Peyer's patch (tissue), 4 donors: ENCODE measurements around the gene ATG4D. TPM values are rescaled to one million over a fixed set of nuclear protein-coding genes. Genes with fewer than 3 reads are reported as not detected.
"Not testable (repeated sequence)": the region's sequence is repeated elsewhere in the genome, so short reads cannot be mapped to it uniquely, and the experiment has no call there.

Experiments used
- DNase-seq, 3 donors: peaks; one replicate each; pipeline ENCODE4 v3.0.0-alpha.2; 2017 to 2019
- H3K27ac ChIP-seq, 4 donors: fragments of 200-600 bp; sonication (generic); one replicate each; pipeline ENCODE4 v1.5.1; 2016 to 2019
- H3K27me3 ChIP-seq, 2 donors: fragments of 200-600 bp; sonication (generic); one replicate each; pipeline ENCODE4 v1.5.1; 2019
- H3K36me3 ChIP-seq, 3 donors: fragments of 200-600 bp; sonication (generic); one replicate each; pipeline ENCODE4 v1.5.1; 2016 to 2019
- H3K4me1 ChIP-seq, 4 donors: fragments of 200-600 bp; sonication (generic); one replicate each; pipeline ENCODE4 v1.5.1; 2016 to 2019
- H3K4me3 ChIP-seq, 4 donors: fragments of 200-600 bp; sonication (generic); 1 replicate in 3 of 4; 2 replicates in 1 of 4; pipeline ENCODE4 v1.5.1; 2016 to 2019; ENCODE audit warnings: mild to moderate bottlenecking in 1 of 4
- H3K9me3 ChIP-seq, 4 donors: fragments of 200-600 bp; sonication (generic); one replicate each; pipeline ENCODE4 v1.5.1; 2016 to 2019; ENCODE audit warnings: mild to moderate bottlenecking in 1 of 4
- POLR2A ChIP-seq, 2 donors: fragments of 450-650 bp; IDR thresholded peaks; one replicate each; pipeline ENCODE4 v1.5.1; 2017; ENCODE audit warnings: antibody characterized with exemption in 2 of 2, mild to moderate bottlenecking in 2 of 2, moderate library complexity in 2 of 2
- total RNA-seq, 4 donors: library from RNA; depleted of rRNA; stranded (reverse); fragments of >200 nt; gene quantifications; one replicate each; pipeline ENCODE4 v1.1.0, GENCODE V29; 2016
- TF ChIP-seq, protein P1 (sequence below), 6 experiments: fragments of 450-650 bp in 4 of 6; fragments of 200-600 bp in 2 of 6; sonication (generic) in 1 of 6; IDR thresholded peaks; one replicate each; pipeline ENCODE4 v1.5.1; 2017 to 2019; ENCODE audit warnings: antibody characterized with exemption in 6 of 6, mild to moderate bottlenecking in 3 of 6, moderate library complexity in 1 of 6

The ATG4D gene
- total RNA-seq, 4 donors from 2014 or later = 36.3 to 169 (median 150) TPM

DNA sequence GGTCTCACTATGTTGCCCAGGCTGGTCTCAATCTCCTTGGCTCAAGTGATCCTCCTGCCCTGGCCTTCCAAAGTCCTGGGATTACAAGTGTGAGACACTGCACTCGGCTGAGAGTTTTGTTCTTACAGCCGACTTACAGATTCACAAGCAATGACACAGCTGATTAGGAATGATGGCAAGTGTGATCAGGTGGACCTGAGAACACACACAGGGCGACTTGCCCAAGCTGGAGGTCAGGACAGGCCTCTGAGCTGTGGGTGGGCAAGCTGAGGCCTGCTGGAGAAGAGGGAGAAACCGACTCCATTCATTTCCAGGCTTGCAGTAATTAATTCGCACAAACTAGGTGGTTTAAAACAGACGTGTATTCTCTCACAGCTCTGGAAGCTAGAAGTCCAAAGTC is 8.1 kb upstream of the ATG4D start:
- Histone ChIP-seq H3K36me3 (no peaks in the 10 kb centered on the region), H3K27me3 (no peaks in the 10 kb centered on the region), H3K9me3 (no peaks in the 10 kb centered on the region), H3K4me1 (no peaks in the 10 kb centered on the region), H3K27ac (no peak overlapping the region), H3K4me3 (no peak overlapping the region)
- TF ChIP-seq POLR2A (IDR thresholded peaks at IDR 0.05) = no peak
- TF ChIP-seq, protein P1, sequence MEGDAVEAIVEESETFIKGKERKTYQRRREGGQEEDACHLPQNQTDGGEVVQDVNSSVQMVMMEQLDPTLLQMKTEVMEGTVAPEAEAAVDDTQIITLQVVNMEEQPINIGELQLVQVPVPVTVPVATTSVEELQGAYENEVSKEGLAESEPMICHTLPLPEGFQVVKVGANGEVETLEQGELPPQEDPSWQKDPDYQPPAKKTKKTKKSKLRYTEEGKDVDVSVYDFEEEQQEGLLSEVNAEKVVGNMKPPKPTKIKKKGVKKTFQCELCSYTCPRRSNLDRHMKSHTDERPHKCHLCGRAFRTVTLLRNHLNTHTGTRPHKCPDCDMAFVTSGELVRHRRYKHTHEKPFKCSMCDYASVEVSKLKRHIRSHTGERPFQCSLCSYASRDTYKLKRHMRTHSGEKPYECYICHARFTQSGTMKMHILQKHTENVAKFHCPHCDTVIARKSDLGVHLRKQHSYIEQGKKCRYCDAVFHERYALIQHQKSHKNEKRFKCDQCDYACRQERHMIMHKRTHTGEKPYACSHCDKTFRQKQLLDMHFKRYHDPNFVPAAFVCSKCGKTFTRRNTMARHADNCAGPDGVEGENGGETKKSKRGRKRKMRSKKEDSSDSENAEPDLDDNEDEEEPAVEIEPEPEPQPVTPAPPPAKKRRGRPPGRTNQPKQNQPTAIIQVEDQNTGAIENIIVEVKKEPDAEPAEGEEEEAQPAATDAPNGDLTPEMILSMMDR (IDR thresholded peaks at IDR 0.05) = no peak
- no peak for DNase-seq

DNA sequence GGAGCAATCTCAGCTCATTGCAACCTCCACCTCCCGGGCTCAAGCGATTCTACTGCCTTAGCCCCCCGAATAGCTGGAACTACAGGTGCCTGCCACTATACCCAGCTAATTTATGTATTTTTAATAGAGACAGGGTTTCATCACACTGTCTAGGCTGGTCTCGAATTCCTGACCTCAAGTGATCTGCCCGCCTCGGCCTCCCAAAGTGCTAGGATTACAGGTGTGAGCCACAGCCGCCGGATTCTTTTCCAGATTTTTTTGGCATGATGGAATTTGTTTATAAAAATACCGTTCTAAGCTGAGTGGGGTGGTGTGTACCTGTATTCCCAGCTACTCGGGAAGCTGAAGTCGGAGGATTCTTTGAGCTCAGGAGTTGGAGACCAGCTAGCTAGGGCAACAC is 6.0 kb upstream of the ATG4D start:
- Histone ChIP-seq H3K27ac (no peak overlapping the region), H3K9me3 (no peaks in the 10 kb centered on the region), H3K36me3 (no peaks in the 10 kb centered on the region), H3K4me1 (no peaks in the 10 kb centered on the region), H3K27me3 (no peaks in the 10 kb centered on the region), H3K4me3 (no peak overlapping the region)
- TF ChIP-seq POLR2A (IDR thresholded peaks at IDR 0.05) = no peak
- TF ChIP-seq, protein P1 (IDR thresholded peaks at IDR 0.05) = no peak
- no peak for DNase-seq

DNA sequence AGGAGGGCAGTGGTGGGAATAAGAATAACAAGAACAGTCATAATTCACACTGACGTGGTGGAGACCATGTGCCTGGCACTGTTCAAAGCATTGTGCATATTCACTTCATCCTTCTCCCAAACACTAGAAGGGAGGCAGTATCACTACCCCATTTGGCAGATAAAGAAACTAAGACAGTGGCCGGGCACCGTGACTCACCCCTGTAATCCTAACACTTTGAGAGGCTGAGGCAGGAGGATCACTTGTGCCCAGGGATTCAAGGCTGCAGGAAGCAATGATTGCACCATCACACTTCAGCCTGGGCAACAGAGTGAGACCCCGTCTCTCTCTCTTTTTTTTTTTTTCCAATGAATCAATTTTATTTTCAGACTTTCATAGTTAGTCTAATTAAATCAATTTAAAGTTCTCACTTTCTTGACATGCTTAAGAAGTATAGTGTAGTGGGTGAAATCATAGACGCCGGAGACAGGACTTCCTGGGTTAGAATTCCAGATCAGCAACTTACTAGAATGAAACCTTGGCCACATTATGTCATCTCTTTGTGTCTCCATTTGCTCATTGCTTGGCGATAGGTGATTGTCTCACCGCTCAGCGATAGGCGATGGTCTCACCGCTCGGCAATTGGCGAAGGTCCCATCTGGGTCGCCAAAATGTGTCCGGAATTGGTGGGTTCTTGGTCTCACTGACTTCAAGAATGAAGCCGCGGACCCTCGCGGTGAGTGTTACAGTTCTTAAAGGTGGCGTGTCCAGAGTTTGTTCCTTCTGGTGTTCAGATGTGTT is 5.3 kb upstream of the ATG4D start:
- H3K27me3 ChIP-seq = no peaks in the 10 kb centered on the region
- no peaks in the 10 kb centered on the region for H3K9me3 ChIP-seq
- no peaks in the 10 kb centered on the region for H3K36me3 ChIP-seq
- peaks cover 0 to 6% (median 1%) of the 10 kb centered on the region in 4 donors for H3K4me1 ChIP-seq
- no peak for DNase-seq
- no peak for TF ChIP-seq POLR2A (IDR thresholded peaks at IDR 0.05)
- TF ChIP-seq, protein P1 (IDR thresholded peaks at IDR 0.05) = no peak
- H3K4me3 ChIP-seq = no peak overlapping the region
- no peak overlapping the region for H3K27ac ChIP-seq

DNA sequence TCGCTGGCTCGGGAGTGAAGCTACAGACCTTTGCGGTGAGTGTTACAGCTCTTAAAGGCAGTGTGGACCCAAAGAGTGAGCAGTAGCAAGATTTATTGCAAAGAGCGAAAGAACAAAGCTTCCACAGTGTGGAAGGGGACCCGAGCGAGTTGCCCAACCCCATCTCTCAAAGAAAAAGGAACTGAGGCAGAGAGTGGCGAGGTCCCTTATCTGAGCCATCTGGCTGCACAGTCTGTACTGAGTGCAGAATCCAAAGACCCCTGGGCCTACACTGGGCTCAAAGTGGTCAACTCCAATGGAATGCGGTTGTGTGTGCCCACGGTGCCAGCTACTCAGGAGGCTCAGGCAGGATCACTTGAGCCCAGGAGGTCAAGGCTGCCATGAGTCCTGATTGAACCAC is 4.7 kb upstream of the ATG4D start:
- H3K4me1 ChIP-seq = not testable (repeated sequence)

DNA sequence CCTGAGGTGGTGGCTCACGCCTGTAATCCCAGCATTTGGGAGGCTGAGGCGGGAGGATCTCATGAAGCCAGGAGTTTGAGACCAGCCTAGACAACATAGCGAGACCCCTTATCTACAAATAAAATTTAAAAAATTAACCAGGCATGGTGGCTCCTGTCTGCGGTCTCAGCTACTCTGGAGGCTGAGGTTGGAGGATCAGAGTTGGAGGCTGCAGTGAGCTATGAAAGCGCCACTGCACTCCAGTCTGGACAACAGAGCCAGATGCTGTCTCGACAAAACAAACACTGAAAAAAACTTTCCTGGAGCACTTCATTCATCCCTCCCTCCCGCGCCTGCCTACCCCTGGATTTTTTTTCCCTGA is 665 bp upstream of the ATG4D start:
- no peak for TF ChIP-seq POLR2A (IDR thresholded peaks at IDR 0.05)
- TF ChIP-seq, protein P1 (IDR thresholded peaks at IDR 0.05) = no peak
- Histone ChIP-seq H3K27ac (peak overlapping the region in 3 of 4 donors; percentile 93 to 96 (median 94)), H3K9me3 (no peaks in the 10 kb centered on the region), H3K4me3 (peak overlapping the region in 3 of 4 donors; percentile 93 to 96 (median 94)), H3K36me3 (peaks cover 0 to 25% (median 0%) of the 10 kb centered on the region in 3 donors), H3K4me1 (peaks cover 0 to 24% (median 9%) of the 10 kb centered on the region in 4 donors), H3K27me3 (no peaks in the 10 kb centered on the region)
- DNase-seq = no peak

More for the DNA sequence above, 4.7 kb upstream of the ATG4D start:
- H3K4me3 ChIP-seq, H3K36me3 ChIP-seq, H3K27ac ChIP-seq, H3K27me3 ChIP-seq, H3K9me3 ChIP-seq, DNase-seq: not testable (repeated sequence)

DNA sequence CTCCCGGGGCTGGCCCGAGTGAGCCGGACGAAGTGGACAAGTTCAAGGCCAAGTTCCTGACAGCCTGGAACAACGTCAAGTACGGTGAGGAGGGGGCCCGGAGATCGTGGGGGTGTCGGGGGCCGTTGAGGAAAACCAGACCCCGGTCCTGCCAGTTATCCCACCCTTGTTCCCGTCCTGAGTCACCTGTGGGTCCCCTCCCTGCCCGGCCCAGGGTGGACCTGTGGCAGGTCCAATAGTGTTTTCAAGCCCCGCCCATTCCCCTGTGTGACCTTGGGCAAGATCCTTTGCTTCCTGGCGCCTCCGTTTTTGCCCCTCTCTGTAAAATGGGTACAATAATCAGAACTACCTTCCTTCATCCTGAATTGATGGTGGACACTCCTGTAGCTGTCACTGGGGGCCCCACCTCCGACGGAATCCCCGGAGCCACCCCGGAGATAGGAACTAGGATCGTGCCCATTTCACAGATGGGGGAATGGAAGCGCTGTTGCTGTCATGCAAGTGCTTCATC is 593 bp downstream of the ATG4D start:
- Histone ChIP-seq H3K4me3 (peak overlapping the region; percentile 74 to 96 (median 94)), H3K36me3 (peaks cover 0 to 38% (median 0%) of the 10 kb centered on the region in 3 donors), H3K9me3 (no peaks in the 10 kb centered on the region), H3K4me1 (peaks cover 0 to 28% (median 9%) of the 10 kb centered on the region in 4 donors), H3K27me3 (no peaks in the 10 kb centered on the region), H3K27ac (peak overlapping the region; percentile 90 to 96 (median 94))
- no peak for TF ChIP-seq POLR2A (IDR thresholded peaks at IDR 0.05)
- TF ChIP-seq, protein P1 (IDR thresholded peaks at IDR 0.05) = no peak
- DNase-seq = peak; percentile 53 to 86 (median 83)
